MCF 10A (cell line): ENCODE data around the gene PLPPR1. TPM values are rescaled to one million over a fixed set of nuclear protein-coding genes. Genes with fewer than 3 reads are reported as not detected.

Source experiments
- BruUV-seq: library from RNA; stranded (reverse); fragments of 400-500 nt; replicated peaks from 2 replicates; lab custom pipeline; 2021; lab: Mats Ljungman, UMichigan
- CTCF ChIA-PET: fragments of 300-600 bp; sonication (Branson Sonifier 250); formaldehyde crosslinking; extraction: SDS; loops from one replicate; lab custom pipeline; 2021; ENCODE audit warnings: antibody characterized with exemption, inconsistent platforms; lab: Yijun Ruan, JAX
- POLR2A ChIA-PET: fragments of 300-600, 350-650 bp; sonication (Branson Sonifier 250); formaldehyde crosslinking; extraction: SDS; loops from one replicate; lab custom pipeline; 2020; ENCODE audit warnings: antibody characterized with exemption, inconsistent platforms; lab: Yijun Ruan, JAX
- DNase-seq: peaks from one replicate; pipeline ENCODE4 v3.0.0-alpha.2; 2018; ENCODE audit not compliant: unreplicated experiment
- H3K27ac Mint-ChIP-seq: one replicate; pipeline ENCODE4 v1.8.0; 2022; ENCODE audit warnings: mild to moderate bottlenecking, low read depth, mixed read lengths; ENCODE audit not compliant: unreplicated experiment
- H3K27me3 Mint-ChIP-seq: one replicate; pipeline ENCODE4 v1.8.0; 2022; ENCODE audit warnings: mixed read lengths; ENCODE audit not compliant: insufficient read depth, unreplicated experiment
- H3K36me3 Mint-ChIP-seq: one replicate; pipeline ENCODE4 v1.8.0; 2022; ENCODE audit warnings: mild to moderate bottlenecking, moderate library complexity, mixed read lengths; ENCODE audit not compliant: insufficient read depth, unreplicated experiment
- H3K4me1 Mint-ChIP-seq: one replicate; pipeline ENCODE4 v1.8.0; 2022; ENCODE audit warnings: mixed read lengths; ENCODE audit not compliant: insufficient read depth, unreplicated experiment
- H3K4me3 Mint-ChIP-seq: one replicate; pipeline ENCODE4 v1.8.0; 2022; ENCODE audit warnings: mild to moderate bottlenecking, moderate library complexity, mixed read lengths; ENCODE audit not compliant: unreplicated experiment
- H3K9me3 Mint-ChIP-seq: one replicate; pipeline ENCODE4 v1.8.0; 2022; ENCODE audit warnings: mixed read lengths; ENCODE audit not compliant: unreplicated experiment
- CTCF ChIP-seq: fragments of 200-600 bp; IDR thresholded peaks from one replicate; pipeline ENCODE4 v1.8.0; 2022; ENCODE audit warnings: antibody characterized with exemption, mild to moderate bottlenecking; ENCODE audit not compliant: unreplicated experiment
- intact Hi-C: fragments of 100-400 bp; cut with micrococcal nuclease; formaldehyde crosslinking; loops from 2 replicates; pipeline ENCODE4 v1.14.1; 2022
- total RNA-seq: library from RNA; stranded (reverse); gene quantifications from 2 replicates; pipeline ENCODE4 v1.2.3, GENCODE V29; 2022

Gene PLPPR1
- total RNA-seq, 1 experiment from 2014 or later: not detected

GRCh38 chr9:101353683-101354082, 325.2 kb downstream of the PLPPR1 start:
- H3K4me1 Mint-ChIP-seq: no peaks in the 10 kb centered on the region
- intact Hi-C loops: no loop called here

GRCh38 chr9:101354143-101354764, 325.7 kb downstream of the PLPPR1 start:
- ChIA-PET POLR2A (interaction anchor here (0.6 kb wide), 1 partner anchor 13 kb away, joined by 4 read pairs; no protein-coding TSS in a partner anchor), CTCF (interaction anchor here (1.0 kb wide), 1 partner anchor 33 kb away, joined by 3 read pairs; no protein-coding TSS in a partner anchor)
- H3K4me3 Mint-ChIP-seq: no peak overlapping the region
- TF ChIP-seq CTCF: no peak
- no peak overlapping the region for H3K27ac Mint-ChIP-seq
- intact Hi-C loops: no loop called here
- no peaks in the 10 kb centered on the region for H3K27me3 Mint-ChIP-seq
- H3K4me1 Mint-ChIP-seq: no peaks in the 10 kb centered on the region
- BruUV-seq: no TSS peak
- no peaks in the 10 kb centered on the region for H3K36me3 Mint-ChIP-seq
- DNase-seq: peak; percentile 5
- H3K9me3 Mint-ChIP-seq: no peaks in the 10 kb centered on the region

More at GRCh38 chr9:101353683-101354082, 325.2 kb downstream of the PLPPR1 start:
- H3K27ac Mint-ChIP-seq: no peak overlapping the region
- H3K36me3 Mint-ChIP-seq: no peaks in the 10 kb centered on the region
- no peak for DNase-seq
- ChIA-PET POLR2A (interaction anchor here (0.6 kb wide), 1 partner anchor 13 kb away, joined by 4 read pairs; no protein-coding TSS in a partner anchor), CTCF (interaction anchor here (1.0 kb wide), 1 partner anchor 34 kb away, joined by 3 read pairs; no protein-coding TSS in a partner anchor)
- peaks cover 3% of the 10 kb centered on the region for H3K27me3 Mint-ChIP-seq
- BruUV-seq: no TSS peak
- H3K4me3 Mint-ChIP-seq: no peak overlapping the region
- TF ChIP-seq CTCF: no peak
- H3K9me3 Mint-ChIP-seq: no peaks in the 10 kb centered on the region

GRCh38 chr9:101354765-101355708, 326.5 kb downstream of the PLPPR1 start:
- ChIA-PET CTCF (interaction anchor here (1.0 kb wide), 1 partner anchor 33 kb away, joined by 3 read pairs; no protein-coding TSS in a partner anchor), POLR2A (no interaction called here)
- intact Hi-C loops: no loop called here
- Mint-ChIP-seq H3K27me3 (no peaks in the 10 kb centered on the region), H3K36me3 (no peaks in the 10 kb centered on the region), H3K4me3 (no peak overlapping the region), H3K27ac (no peak overlapping the region), H3K9me3 (no peaks in the 10 kb centered on the region), H3K4me1 (no peaks in the 10 kb centered on the region)
- no TSS peak for BruUV-seq
- DNase-seq: no peak
- TF ChIP-seq CTCF: no peak

- CTCF ChIA-PET: no interaction called here
- no peaks in the 10 kb centered on the region for H3K9me3 Mint-ChIP-seq
Measured at GRCh38 chr9:101356619-101357018, 328.1 kb downstream of the PLPPR1 start.

More at GRCh38 chr9:101356619-101357018, 328.1 kb downstream of the PLPPR1 start:
- H3K4me3 Mint-ChIP-seq: no peak overlapping the region
- BruUV-seq: no TSS peak
- no peak overlapping the region for H3K27ac Mint-ChIP-seq
- POLR2A ChIA-PET: no interaction called here
- no peak for TF ChIP-seq CTCF
- no peaks in the 10 kb centered on the region for H3K27me3 Mint-ChIP-seq
- intact Hi-C loops: no loop called here
- no peak for DNase-seq
- no peaks in the 10 kb centered on the region for H3K4me1 Mint-ChIP-seq
- H3K36me3 Mint-ChIP-seq: no peaks in the 10 kb centered on the region
